GM12892 (cell line): ENCODE results near the gene SPCS1. TPM values are rescaled to one million over a fixed set of nuclear protein-coding genes. Genes with fewer than 3 reads are reported as not detected.
"Not testable (repeated sequence)": the region's sequence is repeated elsewhere in the genome, so short reads cannot be mapped to it uniquely, and the experiment has no call there.

ENCODE experiments used
- DNase-seq: peaks from one replicate; pipeline ENCODE4 v3.0.0; 2011; ENCODE audit not compliant: insufficient read length
- FAIRE-seq: peaks from 2 replicates; lab custom pipeline; 2011; peaks lifted over from hg19 to GRCh38; lab: Jason Lieb, UNC
- POLR2A ChIP-seq: IDR thresholded peaks from 2 replicates; pipeline ENCODE4 v1.6.1; 2011; ENCODE audit warnings: low read depth, low read length, control low read depth
- POLR2AphosphoS5 ChIP-seq: IDR thresholded peaks from 2 replicates; pipeline ENCODE4 v1.6.1; 2011; ENCODE audit warnings: low read depth, low read length, control low read depth
- TAF1 ChIP-seq: IDR thresholded peaks from 2 replicates; pipeline ENCODE4 v1.6.1; 2011; ENCODE audit warnings: low read depth, mild to moderate bottlenecking, control low read depth, low read length, borderline replicate concordance
- polyA plus RNA-seq: library from polyadenylated mRNA; unstranded; fragments of >200 nt; gene quantifications from one replicate; pipeline ENCODE4 v1.2.1, GENCODE V29; 2012; ENCODE audit warnings: missing spikeins, inconsistent platforms; ENCODE audit not compliant: missing spikeins

The SPCS1 gene
- 176 TPM for polyA plus RNA-seq

DNA sequence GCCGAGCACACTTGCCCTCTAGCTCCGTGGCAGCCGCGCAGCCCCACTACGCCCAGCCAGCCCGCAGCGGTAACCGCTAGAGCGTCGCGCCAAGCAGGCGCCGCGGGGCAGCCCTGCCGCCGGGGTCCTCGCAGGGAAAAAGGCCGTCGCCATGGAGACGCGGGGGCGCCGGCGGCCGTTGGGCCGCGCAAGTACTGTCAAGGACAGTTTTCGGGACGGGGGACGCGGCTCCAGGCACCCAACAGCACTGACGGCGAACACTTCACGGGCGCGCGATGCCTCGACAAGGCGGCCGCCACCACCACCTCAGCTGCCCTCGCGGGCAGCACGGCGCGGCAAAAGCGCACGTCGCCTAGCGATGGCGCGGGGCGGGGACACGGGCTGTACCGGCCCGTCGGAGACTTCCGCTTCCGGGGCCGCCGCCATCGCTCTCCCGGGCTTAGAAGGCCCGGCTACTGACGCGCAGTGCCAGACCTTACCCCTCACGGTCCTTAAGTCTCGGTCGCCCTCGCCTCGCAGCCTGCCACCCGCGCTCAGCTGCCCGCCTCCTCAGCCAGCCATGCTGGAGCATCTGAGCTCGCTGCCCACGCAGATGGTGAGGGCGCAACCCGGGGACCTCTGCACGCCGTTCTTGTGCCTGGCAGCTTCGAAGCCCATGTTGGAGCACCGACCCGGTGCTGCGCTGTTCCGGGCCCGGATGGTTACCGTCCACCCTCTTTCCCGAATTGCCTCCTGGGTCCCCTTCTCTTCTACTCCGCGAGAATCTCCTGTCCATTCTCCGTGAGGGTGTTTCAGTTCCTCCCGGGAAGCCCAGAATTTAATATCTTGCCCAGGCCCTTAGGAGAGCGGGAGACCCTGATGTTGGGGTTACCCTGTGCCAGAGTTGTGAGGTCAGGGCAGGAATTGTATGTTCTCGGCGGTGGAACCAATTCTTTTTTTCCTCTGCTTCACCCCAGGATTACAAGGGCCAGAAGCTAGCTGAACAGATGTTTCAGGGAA is at the start of gene SPCS1, which contains the start of gene GLT8D1:
Gene SPCS1, plus strand, starts transcription at position 419 of the 999 bp plus-strand sequence. Its CDS starts 141 bp downstream, at position 560.
Gene GLT8D1, minus strand, starts transcription at position 104 of the 999 bp plus-strand sequence. CDS start 5,331 bp downstream, outside the sequence.
- DNase-seq, result peak; percentile 80
- TF ChIP-seq POLR2AphosphoS5, result peak; percentile 91
- TF ChIP-seq POLR2A, result peak; percentile 91
- TF ChIP-seq TAF1, result peak; percentile 47
- peak; percentile 92 for FAIRE-seq

DNA sequence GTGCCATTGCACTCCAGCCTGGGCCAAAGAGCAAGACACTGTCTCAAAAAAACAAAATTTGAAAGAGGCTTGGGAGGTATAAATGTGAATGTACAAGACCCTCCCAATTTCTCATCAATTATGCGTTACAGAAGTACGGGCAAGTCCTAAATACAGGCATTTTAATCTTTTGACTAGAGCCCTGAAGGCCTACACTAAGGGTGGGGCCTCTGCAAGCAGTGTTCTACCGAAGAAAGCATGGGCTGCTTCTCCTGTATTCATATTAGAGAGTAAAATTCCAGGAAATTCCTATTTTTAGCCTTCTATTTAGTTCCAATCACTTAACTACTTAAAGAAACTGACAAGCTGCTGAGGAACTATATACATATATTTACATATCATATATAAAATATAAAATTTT is 45.9 kb upstream of the SPCS1 start:
- FAIRE-seq (no peak), DNase-seq (no peak)

DNA sequence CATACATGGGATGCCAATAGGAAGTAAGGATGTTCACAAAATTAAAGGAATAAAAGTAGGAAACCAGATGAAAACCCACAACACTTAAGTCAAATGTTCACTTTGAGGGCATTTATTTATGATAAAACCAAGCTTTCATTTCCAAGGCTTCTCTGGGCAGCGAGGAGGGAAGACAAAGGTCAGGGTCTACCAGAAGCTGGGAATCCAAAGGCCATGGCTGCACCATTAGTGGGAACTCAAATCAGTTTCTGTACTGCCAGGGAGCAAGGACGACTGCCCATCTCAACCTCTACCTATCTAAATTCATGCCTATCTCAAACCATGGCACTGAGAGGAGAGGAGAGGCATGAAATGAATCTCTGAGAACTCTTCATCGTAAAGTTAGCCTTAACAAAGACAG is 42.8 kb upstream of the SPCS1 start:
- DNase-seq (no peak), FAIRE-seq (no peak)
- no peak for TF ChIP-seq POLR2A
- TF ChIP-seq POLR2AphosphoS5, result no peak
- TF ChIP-seq TAF1, result no peak

More for the DNA sequence above, 45.9 kb upstream of the SPCS1 start:
- TF ChIP-seq TAF1, result no peak
- TF ChIP-seq POLR2AphosphoS5, result no peak
- TF ChIP-seq POLR2A, result no peak

DNA sequence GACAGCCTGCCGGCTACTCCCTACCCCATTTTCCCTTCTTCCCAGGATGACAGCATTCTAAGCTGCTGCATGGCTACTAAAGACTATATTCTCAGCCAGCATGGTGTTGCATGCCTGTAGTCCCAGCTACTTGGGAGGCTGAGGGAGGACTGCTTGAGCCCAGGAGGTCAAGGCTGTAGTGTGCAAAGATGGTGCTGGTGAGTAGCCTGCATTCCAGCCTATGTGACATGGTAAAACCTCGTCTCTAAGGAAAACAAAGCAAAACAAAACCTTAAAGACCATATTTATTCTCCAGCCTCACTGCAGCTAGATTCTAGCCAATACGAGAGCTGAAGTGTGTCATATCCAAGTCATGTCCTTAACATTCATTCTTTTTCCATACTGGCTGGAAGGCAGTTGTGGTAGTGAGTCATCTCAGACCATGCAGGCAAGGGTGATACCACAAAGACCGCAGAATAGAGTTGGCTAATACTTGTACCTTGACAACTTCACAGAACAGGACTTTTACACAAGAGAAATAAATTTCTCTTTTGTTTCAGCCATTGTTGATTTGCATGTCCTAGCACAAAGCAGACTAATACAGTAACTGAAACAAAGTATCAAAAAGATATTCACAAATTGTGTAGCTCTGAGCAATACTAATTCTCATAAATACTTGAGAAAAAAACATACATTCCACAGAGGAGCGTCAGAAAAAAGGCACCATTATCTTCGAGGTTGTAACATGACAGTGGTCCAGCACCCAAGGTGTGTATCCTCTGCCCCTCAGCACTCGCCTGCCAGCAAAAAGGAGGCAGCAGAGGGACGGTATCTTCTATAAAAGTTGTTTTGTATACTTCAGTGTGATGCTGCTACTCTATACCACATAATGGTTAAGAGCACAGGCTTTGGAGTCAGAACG is 35.0 kb upstream of the SPCS1 start:
- FAIRE-seq (peak; percentile 51), DNase-seq (no peak)
- TF ChIP-seq POLR2A (no peak), TAF1 (no peak), POLR2AphosphoS5 (no peak)

DNA sequence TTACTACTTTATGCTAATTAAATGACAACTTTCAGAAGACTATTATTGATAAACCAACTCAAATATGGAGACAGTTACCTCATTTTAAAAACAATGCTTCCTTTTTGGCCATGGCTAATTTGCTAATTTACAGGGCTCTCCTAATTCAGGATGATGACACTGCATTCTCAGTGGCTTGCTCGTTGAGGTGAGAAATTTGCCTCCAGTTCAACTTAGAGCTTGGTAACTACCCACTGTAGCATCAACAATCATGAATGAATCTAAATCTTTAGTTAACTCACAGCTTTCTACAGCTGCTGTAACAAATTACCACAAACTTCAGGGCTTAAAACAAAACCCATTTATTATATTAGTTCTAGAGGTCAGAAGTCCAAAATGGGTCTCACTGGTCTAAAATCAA is 34.2 kb upstream of the SPCS1 start:
- TF ChIP-seq TAF1, result no peak
- TF ChIP-seq POLR2AphosphoS5, result no peak
- no peak for TF ChIP-seq POLR2A
- FAIRE-seq (no peak), DNase-seq (no peak)

DNA sequence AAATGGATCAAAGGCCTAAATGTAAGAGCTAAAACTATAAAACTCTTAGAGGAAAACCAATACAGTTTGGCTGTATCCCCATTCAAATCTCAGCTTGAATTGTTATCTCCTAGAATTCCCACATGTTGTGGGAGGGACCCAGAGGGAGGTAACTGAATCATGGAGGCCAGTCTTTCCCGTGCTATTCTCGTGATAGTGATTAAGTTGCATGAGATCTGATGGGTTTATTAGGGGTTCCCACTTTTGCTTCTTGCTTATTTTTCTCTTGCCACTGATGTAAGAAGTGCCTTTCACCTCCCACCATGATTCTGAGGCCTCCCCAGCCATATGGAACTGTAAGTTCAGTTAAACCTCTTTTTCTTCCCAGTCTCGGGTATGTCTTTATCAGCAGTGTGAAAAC is 29.7 kb upstream of the SPCS1 start:
- DNase-seq, FAIRE-seq: not testable (repeated sequence)

DNA sequence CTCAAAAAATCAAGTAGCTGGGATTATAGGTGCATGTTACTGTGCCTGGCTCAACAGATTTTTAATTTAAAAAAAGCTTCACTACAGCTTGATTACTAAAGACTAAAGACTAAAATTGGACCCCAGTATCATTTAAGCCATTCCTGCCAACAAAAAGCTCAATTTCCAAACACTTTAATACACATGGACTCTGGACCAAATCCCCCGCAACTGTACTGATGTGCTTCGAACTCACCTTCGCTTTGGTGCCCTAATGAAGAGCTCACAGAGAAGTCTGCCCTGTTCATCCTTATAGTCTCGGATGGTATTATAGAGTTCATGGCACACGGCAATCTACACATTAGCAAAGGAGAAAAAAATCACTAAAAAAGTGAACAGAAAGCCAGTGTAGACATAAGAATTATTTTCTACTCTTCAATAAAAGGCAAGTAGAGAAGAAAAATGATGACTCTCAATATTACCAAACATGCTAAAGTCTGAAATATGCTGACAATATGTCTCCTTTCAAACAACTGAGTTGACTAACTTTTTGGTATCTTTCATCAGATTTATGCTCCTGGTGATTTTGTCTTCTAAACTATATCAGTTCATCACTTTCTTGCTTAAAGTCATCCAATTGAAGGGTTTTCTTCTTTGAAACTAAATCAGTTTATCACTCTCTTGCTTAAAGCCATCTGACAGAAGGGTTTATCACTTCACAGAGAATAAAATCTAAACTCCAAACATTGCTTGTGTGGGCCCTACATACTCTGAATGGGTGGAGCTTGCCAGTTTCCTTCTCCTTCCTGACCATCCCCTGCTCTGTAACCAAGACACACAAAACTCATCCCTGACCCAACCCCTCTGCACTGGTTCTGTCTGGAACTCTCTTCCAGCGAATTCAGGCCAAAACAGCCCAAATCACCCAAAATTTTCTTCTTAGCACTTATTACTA is 27.4 kb upstream of the SPCS1 start:
- no peak for TF ChIP-seq TAF1
- TF ChIP-seq POLR2A, result no peak
- TF ChIP-seq POLR2AphosphoS5, result no peak
- DNase-seq, result no peak
- peak; percentile 61 for FAIRE-seq

DNA sequence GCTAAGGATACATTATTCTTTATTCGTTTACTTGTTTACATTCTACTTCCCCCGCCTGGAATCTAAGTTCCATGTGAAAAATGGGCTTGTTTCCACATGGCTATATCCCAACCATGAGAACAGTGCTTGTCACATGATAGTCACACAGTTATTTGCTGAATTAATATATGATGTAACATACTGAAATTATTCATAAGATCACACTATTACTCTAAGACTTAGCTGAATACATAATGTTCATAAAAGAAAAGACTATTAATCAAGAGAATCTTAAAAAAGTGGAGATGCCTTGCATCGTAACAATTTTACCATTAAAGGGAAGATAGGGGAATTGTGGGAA is 26.7 kb upstream of the SPCS1 start:
- DNase-seq (no peak), FAIRE-seq (no peak)
- TF ChIP-seq TAF1 (no peak), POLR2AphosphoS5 (no peak), POLR2A (no peak)

DNA sequence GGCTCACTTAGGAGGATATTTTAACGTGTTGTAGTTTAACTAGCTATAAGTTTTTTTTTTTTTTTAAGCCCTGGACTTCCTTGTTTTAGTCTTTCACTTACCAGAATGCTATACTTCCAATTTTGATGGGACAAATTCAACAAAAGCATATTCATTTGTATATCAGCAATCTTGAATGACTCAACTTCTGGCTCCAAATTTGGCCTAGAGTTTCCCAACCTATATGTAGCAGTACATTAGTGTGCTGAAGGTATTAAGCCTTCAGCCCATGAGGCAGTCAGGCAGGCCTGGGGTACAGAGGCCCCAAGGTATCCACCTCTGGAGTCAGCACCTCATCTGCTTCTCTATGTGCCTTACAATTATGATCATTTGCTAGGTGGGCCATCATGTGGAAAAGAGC is 26.1 kb upstream of the SPCS1 start:
- DNase-seq (no peak), FAIRE-seq (no peak)
- TF ChIP-seq TAF1, result no peak
- TF ChIP-seq POLR2AphosphoS5, result no peak
- TF ChIP-seq POLR2A, result no peak

DNA sequence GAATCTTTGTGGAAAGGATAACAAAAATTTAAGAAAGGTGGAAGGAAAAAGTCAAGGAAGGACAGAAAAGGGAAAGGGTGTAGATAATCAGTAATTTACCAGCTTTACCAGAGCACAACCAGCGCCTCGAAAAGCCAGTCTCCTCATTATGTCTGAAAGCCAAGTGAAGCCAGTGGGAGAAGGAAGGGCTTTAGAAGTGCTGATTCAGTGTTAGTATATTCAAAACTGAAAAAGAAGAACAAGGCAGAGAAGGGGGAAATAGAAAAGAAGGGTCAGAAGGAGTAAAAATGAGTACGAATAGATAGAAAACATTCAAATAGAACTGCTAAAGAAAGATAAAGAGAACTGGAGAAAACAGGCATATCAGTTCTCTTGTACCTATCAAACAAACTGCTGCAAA is 24.3 kb upstream of the SPCS1 start:
- TF ChIP-seq POLR2A, result no peak
- no peak for TF ChIP-seq TAF1
- TF ChIP-seq POLR2AphosphoS5, result no peak
- DNase-seq (no peak), FAIRE-seq (peak; percentile 46)

DNA sequence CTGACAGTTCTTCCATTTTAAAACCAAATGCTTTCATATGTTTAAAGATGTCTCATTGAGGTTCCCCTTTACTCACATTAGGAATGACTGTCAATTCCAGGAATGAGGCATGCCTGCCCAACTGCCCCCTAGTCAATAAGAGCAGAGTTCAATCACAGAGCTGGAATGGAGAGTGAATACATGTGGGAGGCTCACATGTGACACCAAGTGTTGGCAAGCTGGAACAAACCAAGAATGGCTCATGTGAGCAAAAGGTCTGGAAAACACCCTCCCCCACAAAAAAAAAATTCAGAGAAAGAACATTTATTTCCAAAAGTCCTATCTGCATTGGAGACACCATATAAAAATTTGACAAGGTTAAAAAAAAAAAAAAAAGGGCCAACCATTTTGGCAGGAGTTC is 23.9 kb upstream of the SPCS1 start:
- DNase-seq, result no peak
- peak; percentile 33 for FAIRE-seq
- TF ChIP-seq POLR2A (no peak), TAF1 (no peak), POLR2AphosphoS5 (no peak)
